Duodenal mucosa (tissue), 2 donors: Measurements from ENCODE around the gene AEBP1.

Source experiments
- H3K27ac ChIP-seq: one replicate; pipeline ENCODE4 v1.7.0; 2013; ENCODE audit warnings: low read depth, low read length
- H3K27me3 ChIP-seq, 2 donors: one replicate each; pipeline ENCODE4 v1.7.0; 2013; ENCODE audit warnings: low read length in 2 of 2, control low read depth in 1 of 2; ENCODE audit not compliant: insufficient read depth in 2 of 2, control insufficient read depth in 1 of 2
- H3K36me3 ChIP-seq, 2 donors: one replicate each; pipeline ENCODE4 v1.7.0; 2013; ENCODE audit warnings: low read length in 2 of 2, control low read depth in 1 of 2; ENCODE audit not compliant: insufficient read depth in 2 of 2, control insufficient read depth in 1 of 2
- H3K4me1 ChIP-seq, 2 donors: one replicate each; pipeline ENCODE4 v1.7.0; 2013; ENCODE audit warnings: low read length in 2 of 2, control low read depth in 1 of 2; ENCODE audit not compliant: insufficient read depth in 2 of 2, control insufficient read depth in 1 of 2
- H3K4me3 ChIP-seq, 2 donors: one replicate each; pipeline ENCODE4 v1.7.0; 2013; ENCODE audit warnings: low read length in 2 of 2, low read depth in 1 of 2
- H3K9ac ChIP-seq, 2 donors: one replicate each; pipeline ENCODE4 v1.7.0; 2013; ENCODE audit warnings: low read length in 2 of 2, low read depth in 1 of 2
- H3K9me3 ChIP-seq, 2 donors: one replicate each; pipeline ENCODE4 v1.7.0; 2013; ENCODE audit warnings: low read length in 2 of 2, control low read depth in 1 of 2; ENCODE audit not compliant: control insufficient read depth in 1 of 2

Gene AEBP1

DNA sequence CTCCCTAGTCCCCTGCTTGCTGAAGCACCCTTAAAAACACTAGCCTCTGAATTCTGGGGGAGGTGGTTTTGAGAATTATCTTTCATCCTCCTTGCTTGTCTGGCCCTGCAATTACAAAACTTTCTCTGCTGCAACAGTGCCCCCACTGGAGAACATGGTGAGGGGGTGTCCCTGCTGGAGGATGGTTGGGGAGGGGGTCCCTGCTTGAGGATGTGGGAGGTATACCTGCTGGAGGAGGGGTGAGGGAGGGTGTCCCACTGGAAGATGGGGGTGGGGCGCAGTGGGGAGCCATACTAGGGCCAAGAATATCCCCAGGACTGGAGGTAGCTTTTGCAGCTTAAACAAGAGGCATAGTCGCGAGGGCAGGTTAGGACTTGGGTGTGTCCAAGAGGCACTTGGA is 18.6 kb upstream of the AEBP1 start:
- Histone ChIP-seq H3K9ac (no peak overlapping the region), H3K27ac (no peak overlapping the region), H3K4me1 (peaks cover 15% of the 10 kb centered on the region in 2 donors), H3K36me3 (peaks cover 0 to 3% of the 10 kb centered on the region in 2 donors), H3K4me3 (no peak overlapping the region), H3K27me3 (no peaks in the 10 kb centered on the region), H3K9me3 (no peaks in the 10 kb centered on the region)

DNA sequence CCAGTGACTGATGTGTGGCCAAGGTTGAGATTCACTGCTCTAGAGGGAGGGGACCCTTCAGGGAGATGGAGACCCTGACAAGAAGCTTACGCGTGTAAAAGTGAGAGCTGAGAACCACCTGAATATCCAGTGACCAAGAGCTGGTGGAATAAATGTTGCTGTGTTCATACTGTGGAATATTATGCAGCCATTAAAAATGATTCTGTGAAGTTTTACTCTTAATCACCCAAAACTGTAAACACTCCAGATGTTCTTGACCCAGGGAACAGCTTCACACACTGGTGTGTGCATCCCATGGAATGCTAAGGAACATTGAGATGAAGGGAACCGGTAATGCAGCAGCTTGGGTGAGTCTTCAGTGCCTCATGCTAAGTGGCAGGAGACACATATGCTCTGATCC is 17.5 kb upstream of the AEBP1 start:
- no peak overlapping the region for H3K27ac ChIP-seq
- H3K27me3 ChIP-seq = no peaks in the 10 kb centered on the region
- H3K9ac ChIP-seq = no peak overlapping the region
- H3K4me3 ChIP-seq = no peak overlapping the region
- H3K9me3 ChIP-seq = no peaks in the 10 kb centered on the region
- H3K4me1 ChIP-seq = peaks cover 4 to 5% of the 10 kb centered on the region in 2 donors
- no peaks in the 10 kb centered on the region for H3K36me3 ChIP-seq

DNA sequence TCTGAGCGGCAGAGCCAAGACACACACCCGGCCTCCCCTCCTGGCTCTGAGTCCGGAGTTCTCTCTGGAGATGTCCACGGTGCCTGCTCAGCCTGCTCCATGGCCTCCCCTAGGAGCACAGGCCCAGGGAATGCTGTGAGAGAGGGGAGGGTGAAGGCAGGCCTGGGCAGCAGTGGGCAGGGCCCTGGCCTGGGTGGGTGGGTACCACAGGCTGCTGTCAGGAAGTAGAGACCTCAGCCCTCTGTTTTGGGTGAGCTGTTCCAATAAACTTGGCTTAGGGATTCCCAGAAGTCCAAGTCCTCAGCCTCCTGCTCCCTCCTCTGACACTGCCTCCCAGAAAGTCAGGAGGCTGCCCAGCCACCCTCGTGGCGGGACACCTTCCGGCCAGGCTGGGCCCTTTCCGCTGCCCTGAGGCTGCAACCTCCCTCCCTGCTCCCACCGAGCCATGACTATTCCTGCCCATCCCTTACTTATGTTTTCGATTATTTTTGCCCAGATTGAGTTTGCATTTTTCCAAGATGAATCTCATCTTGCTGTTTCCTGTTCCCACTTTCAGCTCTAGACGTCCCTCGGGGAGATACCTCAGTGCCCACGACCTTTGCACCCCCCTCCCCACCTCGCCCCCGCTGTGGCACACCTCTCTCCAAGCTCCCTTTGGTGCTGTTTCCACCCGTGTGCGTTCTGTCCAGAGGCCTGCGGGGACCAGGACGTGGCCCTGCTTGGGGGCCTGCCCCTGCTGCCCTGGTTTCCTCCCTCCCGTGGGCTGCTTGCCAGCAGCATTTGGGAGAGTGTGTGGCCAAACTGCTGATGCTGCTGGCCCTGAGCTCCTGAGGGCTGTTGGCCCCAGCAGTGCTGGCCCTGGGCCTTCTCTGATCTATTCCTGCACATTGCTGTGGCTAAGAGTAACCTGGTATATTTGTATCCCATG is 16.0 kb upstream of the AEBP1 start:
- H3K9ac ChIP-seq = no peak overlapping the region
- no peaks in the 10 kb centered on the region for H3K27me3 ChIP-seq
- H3K9me3 ChIP-seq = no peaks in the 10 kb centered on the region
- H3K4me3 ChIP-seq = no peak overlapping the region
- peaks cover 4 to 5% of the 10 kb centered on the region in 2 donors for H3K4me1 ChIP-seq
- H3K27ac ChIP-seq = peak overlapping the region; percentile 72
- H3K36me3 ChIP-seq = no peaks in the 10 kb centered on the region

DNA sequence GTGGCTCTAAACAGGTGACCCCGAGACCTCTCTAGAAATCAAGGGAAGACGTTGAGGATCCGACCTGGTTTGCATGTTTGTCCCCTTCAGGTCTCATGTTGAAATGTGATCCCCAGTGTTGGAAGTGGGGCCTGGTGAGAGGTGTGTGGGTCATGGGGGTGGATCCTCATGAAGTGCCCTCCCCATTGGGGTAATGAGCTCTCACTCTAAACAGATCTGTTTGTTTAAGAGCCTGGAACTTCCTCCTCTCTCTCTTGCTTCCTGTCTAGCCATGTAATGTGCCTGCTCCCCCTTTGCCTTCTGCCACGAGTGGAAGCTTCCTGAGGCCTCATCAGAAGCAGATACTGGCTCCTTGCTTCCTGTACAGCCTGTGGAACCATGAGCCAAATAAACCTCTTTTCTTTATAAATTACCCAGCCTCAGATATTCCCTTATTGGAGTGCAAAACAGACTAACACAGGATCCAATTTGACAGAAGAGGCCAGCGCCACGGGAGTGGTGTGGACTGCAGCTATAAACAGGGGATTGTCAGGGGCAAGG is 11.0 kb upstream of the AEBP1 start:
- Histone ChIP-seq H3K36me3 (no peaks in the 10 kb centered on the region), H3K4me3 (no peak overlapping the region), H3K9me3 (no peaks in the 10 kb centered on the region), H3K27ac (no peak overlapping the region), H3K9ac (no peak overlapping the region), H3K4me1 (peaks cover 3 to 6% of the 10 kb centered on the region in 2 donors), H3K27me3 (no peaks in the 10 kb centered on the region)

DNA sequence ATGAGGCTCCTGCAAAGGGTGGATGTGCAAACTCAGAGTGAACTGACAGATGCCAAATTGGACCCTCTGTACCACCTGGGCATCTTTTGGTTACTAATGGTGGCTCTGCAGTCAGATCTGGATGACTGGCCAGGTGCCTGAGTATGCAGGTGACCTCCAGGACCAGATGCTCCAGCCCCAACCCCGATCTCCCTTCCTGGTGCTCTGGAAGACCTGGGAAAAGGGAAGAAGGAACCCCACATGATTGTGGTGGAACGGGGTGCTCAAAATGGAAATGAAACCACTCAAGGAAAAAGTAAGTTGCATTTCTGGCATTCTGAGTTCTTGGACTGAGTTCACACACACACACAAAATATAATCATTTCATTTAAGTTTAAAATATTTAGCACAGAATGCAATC is 9.8 kb upstream of the AEBP1 start:
- no peaks in the 10 kb centered on the region for H3K36me3 ChIP-seq
- H3K9me3 ChIP-seq = no peaks in the 10 kb centered on the region
- no peak overlapping the region for H3K27ac ChIP-seq
- H3K27me3 ChIP-seq = no peaks in the 10 kb centered on the region
- H3K9ac ChIP-seq = no peak overlapping the region
- no peak overlapping the region for H3K4me3 ChIP-seq
- H3K4me1 ChIP-seq = peaks cover 3 to 6% of the 10 kb centered on the region in 2 donors

DNA sequence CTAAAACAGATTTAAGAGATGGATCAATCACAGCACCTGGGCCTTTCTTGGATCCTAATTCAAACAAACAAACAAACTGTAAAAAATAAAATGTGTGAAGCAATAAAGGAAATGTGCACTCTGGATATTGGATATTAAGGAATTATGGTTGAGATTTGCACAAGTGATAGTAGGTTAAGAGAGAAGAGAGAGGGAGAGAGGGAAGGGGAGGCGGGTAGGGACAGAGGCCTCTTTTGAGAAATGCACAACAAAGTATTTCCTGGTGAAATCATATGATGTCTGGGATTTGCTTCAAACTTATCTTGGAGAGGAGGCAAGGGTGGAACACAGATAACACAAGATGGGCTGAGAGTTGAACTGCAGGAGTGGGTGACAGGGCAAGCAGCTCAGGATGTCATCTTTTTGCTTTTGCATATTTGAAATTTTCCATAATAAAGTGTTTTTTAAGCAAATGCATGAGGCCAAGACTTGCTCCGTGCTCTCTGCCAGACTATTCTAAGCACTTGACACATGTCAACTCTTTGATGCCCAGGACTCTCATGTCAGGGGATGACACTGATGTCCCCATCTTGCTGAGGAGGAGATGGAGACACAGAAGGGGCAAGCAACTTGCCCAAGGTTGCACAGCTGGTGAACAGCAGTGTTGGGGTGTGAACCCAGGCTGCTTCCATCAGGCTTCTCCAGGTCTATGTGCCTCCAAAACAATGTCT is 9.1 kb upstream of the AEBP1 start:
- H3K4me1 ChIP-seq = peaks cover 3 to 6% of the 10 kb centered on the region in 2 donors
- H3K27ac ChIP-seq = no peak overlapping the region
- no peaks in the 10 kb centered on the region for H3K27me3 ChIP-seq
- no peak overlapping the region for H3K9ac ChIP-seq
- no peaks in the 10 kb centered on the region for H3K9me3 ChIP-seq
- no peaks in the 10 kb centered on the region for H3K36me3 ChIP-seq
- no peak overlapping the region for H3K4me3 ChIP-seq

DNA sequence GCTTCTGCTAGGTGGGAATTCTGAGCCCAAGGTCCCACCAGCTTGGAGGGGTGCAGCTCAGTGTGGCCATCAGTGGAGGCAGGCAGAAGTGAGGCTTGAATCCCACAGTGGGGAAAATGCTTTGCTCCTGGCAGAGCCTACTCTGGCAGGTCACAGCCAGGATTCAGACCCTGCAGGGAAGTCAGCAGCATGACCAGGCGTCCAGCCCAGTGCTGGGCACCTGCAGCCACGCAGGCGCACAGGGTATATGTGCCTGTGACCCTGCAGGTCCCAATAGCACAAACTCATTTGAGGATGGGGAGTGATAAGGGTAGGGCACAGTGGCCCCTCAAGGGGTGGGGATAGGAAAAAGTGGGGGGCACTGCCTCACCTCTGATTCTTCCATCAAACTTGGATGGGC is 8.4 kb upstream of the AEBP1 start:
- no peak overlapping the region for H3K9ac ChIP-seq
- H3K4me3 ChIP-seq = no peak overlapping the region
- no peaks in the 10 kb centered on the region for H3K36me3 ChIP-seq
- H3K9me3 ChIP-seq = no peaks in the 10 kb centered on the region
- peaks cover 3 to 6% of the 10 kb centered on the region in 2 donors for H3K4me1 ChIP-seq
- H3K27me3 ChIP-seq = no peaks in the 10 kb centered on the region
- H3K27ac ChIP-seq = no peak overlapping the region

DNA sequence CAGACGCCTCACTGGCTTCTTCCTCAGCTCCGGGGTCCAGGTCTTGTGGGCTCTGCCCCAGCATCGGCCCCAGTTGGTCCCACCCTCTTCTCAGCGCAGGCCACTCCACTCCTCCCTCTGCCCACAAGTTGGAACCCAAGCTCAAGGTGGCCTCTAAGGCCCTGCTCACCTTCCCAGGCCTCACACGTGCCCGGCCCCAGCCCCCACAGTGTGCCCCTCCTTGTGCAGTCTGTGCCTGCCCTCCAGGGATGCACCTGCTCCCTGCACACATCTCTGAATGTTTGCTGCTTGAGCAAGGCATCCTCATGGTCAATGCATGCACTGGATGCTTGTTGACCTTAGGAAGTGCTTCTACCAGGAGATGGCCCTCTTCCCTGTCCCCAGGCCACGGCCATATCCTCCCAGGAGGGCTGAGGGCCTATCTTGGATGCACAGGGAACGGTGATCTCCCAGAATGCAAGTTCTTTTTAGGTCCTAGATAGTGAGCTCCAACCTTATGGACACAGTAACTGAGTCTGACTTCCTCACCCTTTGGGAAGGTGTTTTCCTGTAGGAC is 7.7 kb upstream of the AEBP1 start:
- H3K9ac ChIP-seq = no peak overlapping the region
- H3K27me3 ChIP-seq = no peaks in the 10 kb centered on the region
- no peak overlapping the region for H3K27ac ChIP-seq
- H3K36me3 ChIP-seq = no peaks in the 10 kb centered on the region
- peaks cover 3 to 6% of the 10 kb centered on the region in 2 donors for H3K4me1 ChIP-seq
- H3K4me3 ChIP-seq = no peak overlapping the region
- no peaks in the 10 kb centered on the region for H3K9me3 ChIP-seq

DNA sequence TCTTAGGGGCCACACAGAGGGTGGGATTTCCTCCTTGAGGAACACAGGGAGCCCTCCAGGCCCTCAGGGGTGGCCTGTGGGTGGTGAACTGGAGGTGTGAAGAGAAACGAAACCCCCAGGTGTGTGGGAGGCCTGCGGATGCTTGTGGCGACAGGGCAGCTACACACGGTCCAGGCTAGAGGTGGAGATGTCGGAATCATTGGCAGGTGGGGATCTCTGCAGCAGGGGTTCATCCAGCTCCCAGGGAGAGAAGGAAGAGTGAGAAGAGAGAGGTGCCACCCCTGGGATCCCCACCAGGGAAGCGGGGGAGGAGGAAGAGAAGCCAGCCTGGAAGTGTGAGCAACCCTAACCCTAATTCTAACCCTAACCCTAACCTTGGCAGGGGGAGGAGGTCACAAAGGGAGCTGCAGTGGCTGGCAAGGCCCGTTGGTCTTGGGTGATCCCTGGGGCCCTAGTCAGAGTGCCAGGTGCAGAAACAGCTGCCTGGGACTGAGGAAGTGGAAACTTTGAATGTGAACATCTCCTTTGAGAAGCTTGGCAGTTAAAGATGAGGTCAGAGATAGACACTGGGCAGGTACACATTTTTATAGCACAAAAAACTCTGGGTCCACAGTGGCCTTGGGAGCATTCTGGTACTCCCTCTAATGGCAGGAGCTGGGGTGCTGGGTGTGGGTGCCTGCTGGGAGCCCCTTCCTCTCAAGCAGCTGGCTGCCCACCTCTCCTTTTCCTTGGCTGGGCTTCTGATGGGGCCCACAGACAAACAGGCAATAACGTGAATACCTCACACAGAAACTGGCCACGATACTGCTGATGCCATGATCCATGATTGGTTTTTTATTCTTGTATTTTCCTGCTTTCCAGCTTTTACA is 6.8 kb upstream of the AEBP1 start:
- H3K9me3 ChIP-seq = no peaks in the 10 kb centered on the region
- no peaks in the 10 kb centered on the region for H3K36me3 ChIP-seq
- H3K4me3 ChIP-seq = no peak overlapping the region
- peaks cover 3 to 6% of the 10 kb centered on the region in 2 donors for H3K4me1 ChIP-seq
- no peak overlapping the region for H3K9ac ChIP-seq
- no peak overlapping the region for H3K27ac ChIP-seq
- no peaks in the 10 kb centered on the region for H3K27me3 ChIP-seq
